KOPT-K1 (cell line): ENCODE results near the gene EIF3M.

Experiments
- H3K27ac ChIP-seq: fragments of 200-600 bp; sonication (generic); 2 replicates; pipeline ENCODE4 v1.5.1; 2016; ENCODE audit warnings: antibody characterized with exemption, mild to moderate bottlenecking, low read depth, low read length; ENCODE audit not compliant: poor library complexity, severe bottlenecking
- H3K36me3 ChIP-seq: fragments of 200-600 bp; sonication (generic); 2 replicates; pipeline ENCODE4 v1.5.1; 2017; ENCODE audit warnings: antibody characterized with exemption, mild to moderate bottlenecking, low read length, moderate library complexity; ENCODE audit not compliant: insufficient read depth
- H3K9me3 ChIP-seq: fragments of 200-600 bp; sonication (generic); 2 replicates; pipeline ENCODE4 v1.5.1; 2017; ENCODE audit warnings: antibody characterized with exemption, low read length, mild to moderate bottlenecking; ENCODE audit not compliant: insufficient read depth, poor library complexity, severe bottlenecking

The EIF3M gene

GRCh38 chr11:32616903-32617302 is 33.3 kb downstream of the EIF3M start:
- Histone ChIP-seq H3K36me3 (no peaks in the 10 kb centered on the region), H3K27ac (no peak overlapping the region), H3K9me3 (no peaks in the 10 kb centered on the region)

- no peaks in the 10 kb centered on the region for H3K36me3 ChIP-seq
- H3K9me3 ChIP-seq, result no peaks in the 10 kb centered on the region
- H3K27ac ChIP-seq, result no peak overlapping the region
Measured at GRCh38 chr11:32630844-32631243, 47.2 kb downstream of the EIF3M start.

- Histone ChIP-seq H3K9me3 (no peaks in the 10 kb centered on the region), H3K36me3 (no peaks in the 10 kb centered on the region), H3K27ac (no peak overlapping the region)
Measured at GRCh38 chr11:32635819-32636218, 52.2 kb downstream of the EIF3M start.

- H3K9me3 ChIP-seq, result no peaks in the 10 kb centered on the region
- no peaks in the 10 kb centered on the region for H3K36me3 ChIP-seq
- no peak overlapping the region for H3K27ac ChIP-seq
Measured at GRCh38 chr11:32641361-32641760, 57.7 kb downstream of the EIF3M start.

GRCh38 chr11:32643526-32643925 is 59.9 kb downstream of the EIF3M start:
- H3K36me3 ChIP-seq, result no peaks in the 10 kb centered on the region
- H3K9me3 ChIP-seq, result no peaks in the 10 kb centered on the region
- H3K27ac ChIP-seq, result no peak overlapping the region
